ENCODE results near the gene PATE4. TPM values are rescaled to one million over a fixed set of nuclear protein-coding genes. Genes with fewer than 3 reads are reported as not detected.

Gene PATE4
- total and polyA plus RNA-seq, 12 donors: not detected

- H3K27ac ChIP-seq: no peak overlapping the region
- TF ChIP-seq, protein P1, sequence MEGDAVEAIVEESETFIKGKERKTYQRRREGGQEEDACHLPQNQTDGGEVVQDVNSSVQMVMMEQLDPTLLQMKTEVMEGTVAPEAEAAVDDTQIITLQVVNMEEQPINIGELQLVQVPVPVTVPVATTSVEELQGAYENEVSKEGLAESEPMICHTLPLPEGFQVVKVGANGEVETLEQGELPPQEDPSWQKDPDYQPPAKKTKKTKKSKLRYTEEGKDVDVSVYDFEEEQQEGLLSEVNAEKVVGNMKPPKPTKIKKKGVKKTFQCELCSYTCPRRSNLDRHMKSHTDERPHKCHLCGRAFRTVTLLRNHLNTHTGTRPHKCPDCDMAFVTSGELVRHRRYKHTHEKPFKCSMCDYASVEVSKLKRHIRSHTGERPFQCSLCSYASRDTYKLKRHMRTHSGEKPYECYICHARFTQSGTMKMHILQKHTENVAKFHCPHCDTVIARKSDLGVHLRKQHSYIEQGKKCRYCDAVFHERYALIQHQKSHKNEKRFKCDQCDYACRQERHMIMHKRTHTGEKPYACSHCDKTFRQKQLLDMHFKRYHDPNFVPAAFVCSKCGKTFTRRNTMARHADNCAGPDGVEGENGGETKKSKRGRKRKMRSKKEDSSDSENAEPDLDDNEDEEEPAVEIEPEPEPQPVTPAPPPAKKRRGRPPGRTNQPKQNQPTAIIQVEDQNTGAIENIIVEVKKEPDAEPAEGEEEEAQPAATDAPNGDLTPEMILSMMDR (IDR thresholded peaks at IDR 0.05): no peak
- TF ChIP-seq POLR2A (IDR thresholded peaks at IDR 0.05): no peak
- H3K36me3 ChIP-seq (replicated peaks in 1 of 2): no peaks in the 10 kb centered on the region
- no peak overlapping the region for H3K4me3 ChIP-seq
- DNase-seq: no peak
- no peaks in the 10 kb centered on the region for H3K4me1 ChIP-seq (replicated peaks in 1 of 2)
- H3K27me3 ChIP-seq: no peaks in the 10 kb centered on the region
- intact Hi-C loops (cut with DNase I): no loop called here
- WGBS, 4 donors: 76 to 87% (median 76%) methylated on average over 1 of the region's 1 CpG
- no peaks in the 10 kb centered on the region for H3K9me3 ChIP-seq (replicated peaks in 1 of 3)
These were observed 48.2 kb downstream of the PATE4 start for GRCh38 chr11:125881291-125881690.

- intact Hi-C loops (cut with DNase I): no loop called here
- TF ChIP-seq, protein P1 (IDR thresholded peaks at IDR 0.05): no peak
- no peak for TF ChIP-seq POLR2A (IDR thresholded peaks at IDR 0.05)
- Histone ChIP-seq H3K36me3 (replicated peaks in 1 of 2) (no peaks in the 10 kb centered on the region), H3K27me3 (no peaks in the 10 kb centered on the region), H3K4me1 (replicated peaks in 1 of 2) (peaks cover 0 to 7% of the 10 kb centered on the region in 2 donors), H3K27ac (no peak overlapping the region), H3K9me3 (replicated peaks in 1 of 3) (no peaks in the 10 kb centered on the region), H3K4me3 (no peak overlapping the region)
- no peak for DNase-seq
- WGBS, 4 donors: 74 to 90% (median 83%) methylated on average over 8 of the region's 8 CpGs
These were observed 50.3 kb downstream of the PATE4 start for GRCh38 chr11:125883375-125883774.

DNA sequence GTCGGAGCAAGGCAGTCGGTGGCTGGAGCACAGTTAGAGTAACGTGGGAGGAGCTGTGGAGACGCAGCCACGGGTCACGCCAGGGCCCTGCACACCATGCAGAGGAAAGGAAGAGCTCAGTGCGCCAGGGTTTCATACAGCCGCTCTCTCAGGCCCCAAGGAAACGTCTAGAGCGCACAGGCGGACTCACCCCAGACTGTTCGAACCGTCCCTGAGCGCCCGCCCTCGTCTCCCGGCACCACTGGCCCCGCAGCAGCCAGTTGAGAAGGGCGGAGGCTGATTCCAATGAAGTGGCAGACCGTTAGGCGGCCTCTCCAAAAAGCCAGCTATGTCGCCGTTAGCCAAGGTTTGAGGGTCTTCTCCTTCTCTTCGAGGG, 53.9 kb downstream of the PATE4 start:
- Histone ChIP-seq H3K36me3 (replicated peaks in 1 of 2) (no peaks in the 10 kb centered on the region), H3K9me3 (replicated peaks in 1 of 3) (no peaks in the 10 kb centered on the region), H3K4me3 (peak overlapping the region in 2 of 4 donors; percentile 33 to 65), H3K4me1 (replicated peaks in 1 of 2) (peaks cover 0 to 21% of the 10 kb centered on the region in 2 donors), H3K27me3 (no peaks in the 10 kb centered on the region), H3K27ac (peak overlapping the region; percentile 20 to 98 (median 94))
- TF ChIP-seq, protein P1 (IDR thresholded peaks at IDR 0.05): no peak
- TF ChIP-seq POLR2A (IDR thresholded peaks at IDR 0.05): no peak
- DNase-seq: peak; percentile 42 to 78 (median 57)
- intact Hi-C loops (cut with DNase I): no loop called here
- WGBS, 4 donors: 12 to 27% (median 16%) methylated on average over 8 to 24 of the region's 24 CpGs

GRCh38 chr11:125887373-125888324, 54.5 kb downstream of the PATE4 start, which contains the start of gene HYLS1:
TSS of gene HYLS1 (plus strand) at chr11:125887668. CDS start at chr11:125899369, 11,701 bp downstream.
- no peaks in the 10 kb centered on the region for H3K27me3 ChIP-seq
- DNase-seq: peak; percentile 95 to 98 (median 97)
- H3K4me1 ChIP-seq (replicated peaks in 1 of 2): peaks cover 0 to 21% of the 10 kb centered on the region in 2 donors
- peak within 1 kb of the TSS; percentile 34 to 84 (median 68) for H3K4me3 ChIP-seq
- no peaks in the 10 kb centered on the region for H3K9me3 ChIP-seq (replicated peaks in 1 of 3)
- intact Hi-C loops (cut with DNase I): no loop called here
- H3K36me3 ChIP-seq (replicated peaks in 1 of 2): no peaks in the 10 kb centered on the region
- TF ChIP-seq, protein P1 (IDR thresholded peaks at IDR 0.05): peak in 3 of 6 experiments; percentile 15 to 27 (median 21)
- peak; percentile 71 to 97 for TF ChIP-seq POLR2A (IDR thresholded peaks at IDR 0.05)
- 0% methylated on average over 31 to 91 of the region's 91 CpGs for WGBS, 4 donors
- H3K27ac ChIP-seq: peak within 1 kb of the TSS; percentile 88 to 98 (median 94)

All from adrenal gland (tissue), 12 donors.